MCF 10A (cell line): ENCODE data around the gene TMA16. TPM values are rescaled to one million over a fixed set of nuclear protein-coding genes. Genes with fewer than 3 reads are reported as not detected.

Source experiments
- BruUV-seq: library from RNA; stranded (reverse); fragments of 400-500 nt; replicated peaks from 2 replicates; lab custom pipeline; 2021; lab: Mats Ljungman, UMichigan
- CTCF ChIA-PET: fragments of 300-600 bp; sonication (Branson Sonifier 250); formaldehyde crosslinking; extraction: SDS; loops from one replicate; lab custom pipeline; 2021; ENCODE audit warnings: antibody characterized with exemption, inconsistent platforms; lab: Yijun Ruan, JAX
- POLR2A ChIA-PET: fragments of 300-600, 350-650 bp; sonication (Branson Sonifier 250); formaldehyde crosslinking; extraction: SDS; loops from one replicate; lab custom pipeline; 2020; ENCODE audit warnings: antibody characterized with exemption, inconsistent platforms; lab: Yijun Ruan, JAX
- DNase-seq: peaks from one replicate; pipeline ENCODE4 v3.0.0-alpha.2; 2018; ENCODE audit not compliant: unreplicated experiment
- H3K27ac Mint-ChIP-seq: one replicate; pipeline ENCODE4 v1.8.0; 2022; ENCODE audit warnings: mild to moderate bottlenecking, low read depth, mixed read lengths; ENCODE audit not compliant: unreplicated experiment
- H3K27me3 Mint-ChIP-seq: one replicate; pipeline ENCODE4 v1.8.0; 2022; ENCODE audit warnings: mixed read lengths; ENCODE audit not compliant: insufficient read depth, unreplicated experiment
- H3K36me3 Mint-ChIP-seq: one replicate; pipeline ENCODE4 v1.8.0; 2022; ENCODE audit warnings: mild to moderate bottlenecking, moderate library complexity, mixed read lengths; ENCODE audit not compliant: insufficient read depth, unreplicated experiment
- H3K4me1 Mint-ChIP-seq: one replicate; pipeline ENCODE4 v1.8.0; 2022; ENCODE audit warnings: mixed read lengths; ENCODE audit not compliant: insufficient read depth, unreplicated experiment
- H3K4me3 Mint-ChIP-seq: one replicate; pipeline ENCODE4 v1.8.0; 2022; ENCODE audit warnings: mild to moderate bottlenecking, moderate library complexity, mixed read lengths; ENCODE audit not compliant: unreplicated experiment
- H3K9me3 Mint-ChIP-seq: one replicate; pipeline ENCODE4 v1.8.0; 2022; ENCODE audit warnings: mixed read lengths; ENCODE audit not compliant: unreplicated experiment
- intact Hi-C: fragments of 100-400 bp; cut with micrococcal nuclease; formaldehyde crosslinking; loops from 2 replicates; pipeline ENCODE4 v1.14.1; 2022
- total RNA-seq: library from RNA; stranded (reverse); gene quantifications from 2 replicates; pipeline ENCODE4 v1.2.3, GENCODE V29; 2022
- TF ChIP-seq, protein P1 (sequence below): fragments of 200-600 bp; IDR thresholded peaks from one replicate; pipeline ENCODE4 v1.8.0; 2022; ENCODE audit warnings: antibody characterized with exemption, mild to moderate bottlenecking; ENCODE audit not compliant: unreplicated experiment

TMA16 gene
- total RNA-seq, 1 experiment from 2014 or later, result 53.9 TPM

GRCh38 chr4:163527172-163527571, 32.7 kb downstream of the TMA16 start:
- H3K27me3 Mint-ChIP-seq, result no peaks in the 10 kb centered on the region
- H3K9me3 Mint-ChIP-seq, result no peaks in the 10 kb centered on the region
- H3K27ac Mint-ChIP-seq, result no peak overlapping the region
- ChIA-PET CTCF (no interaction called here), POLR2A (interaction anchor here (0.6 to 1.5 kb wide), 2 partner anchors 12 to 183 kb away, joined by 3 read pairs; no protein-coding TSS in a partner anchor)
- BruUV-seq, result no TSS peak
- intact Hi-C loops, result no loop called here
- peaks cover 72% of the 10 kb centered on the region for H3K36me3 Mint-ChIP-seq
- no peak for DNase-seq
- TF ChIP-seq, protein P1, sequence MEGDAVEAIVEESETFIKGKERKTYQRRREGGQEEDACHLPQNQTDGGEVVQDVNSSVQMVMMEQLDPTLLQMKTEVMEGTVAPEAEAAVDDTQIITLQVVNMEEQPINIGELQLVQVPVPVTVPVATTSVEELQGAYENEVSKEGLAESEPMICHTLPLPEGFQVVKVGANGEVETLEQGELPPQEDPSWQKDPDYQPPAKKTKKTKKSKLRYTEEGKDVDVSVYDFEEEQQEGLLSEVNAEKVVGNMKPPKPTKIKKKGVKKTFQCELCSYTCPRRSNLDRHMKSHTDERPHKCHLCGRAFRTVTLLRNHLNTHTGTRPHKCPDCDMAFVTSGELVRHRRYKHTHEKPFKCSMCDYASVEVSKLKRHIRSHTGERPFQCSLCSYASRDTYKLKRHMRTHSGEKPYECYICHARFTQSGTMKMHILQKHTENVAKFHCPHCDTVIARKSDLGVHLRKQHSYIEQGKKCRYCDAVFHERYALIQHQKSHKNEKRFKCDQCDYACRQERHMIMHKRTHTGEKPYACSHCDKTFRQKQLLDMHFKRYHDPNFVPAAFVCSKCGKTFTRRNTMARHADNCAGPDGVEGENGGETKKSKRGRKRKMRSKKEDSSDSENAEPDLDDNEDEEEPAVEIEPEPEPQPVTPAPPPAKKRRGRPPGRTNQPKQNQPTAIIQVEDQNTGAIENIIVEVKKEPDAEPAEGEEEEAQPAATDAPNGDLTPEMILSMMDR, result no peak
- no peak overlapping the region for H3K4me3 Mint-ChIP-seq
- peaks cover 12% of the 10 kb centered on the region for H3K4me1 Mint-ChIP-seq

- Mint-ChIP-seq H3K9me3 (no peaks in the 10 kb centered on the region), H3K27me3 (no peaks in the 10 kb centered on the region), H3K4me1 (peaks cover 11% of the 10 kb centered on the region), H3K27ac (no peak overlapping the region), H3K36me3 (peaks cover 57% of the 10 kb centered on the region), H3K4me3 (no peak overlapping the region)
- POLR2A ChIA-PET, result interaction anchor here (1.5 kb wide), 1 partner anchor 10 kb away, joined by 3 read pairs; no protein-coding TSS in a partner anchor
- intact Hi-C loops, result no loop called here
- CTCF ChIA-PET, result interaction anchor here (1.6 kb wide), 1 partner anchor 12 kb away, joined by 3 read pairs; no protein-coding TSS in a partner anchor
- TF ChIP-seq, protein P1, result no peak
- no TSS peak for BruUV-seq
- no peak for DNase-seq
Observed at GRCh38 chr4:163528653-163529052, 34.2 kb downstream of the TMA16 start.

DNA sequence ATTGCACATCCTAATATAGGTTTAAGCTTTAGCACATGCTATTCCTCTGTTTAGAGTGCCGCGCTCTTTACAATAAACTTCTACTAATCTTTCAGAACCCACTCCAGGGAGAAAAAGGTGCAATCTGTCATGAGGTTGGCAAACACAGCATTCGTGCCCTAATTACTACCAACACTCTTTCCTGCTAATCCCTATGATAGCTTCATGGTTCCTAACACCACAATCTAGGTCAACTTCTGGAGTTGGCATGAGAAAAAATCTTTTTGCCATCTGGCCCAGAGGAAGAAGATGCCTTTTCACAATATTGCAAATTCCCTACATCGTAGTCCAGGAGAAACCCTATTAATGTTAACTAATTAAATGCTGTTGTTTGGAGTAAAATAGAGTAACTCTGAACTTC, 39.6 kb downstream of the TMA16 start:
- Mint-ChIP-seq H3K36me3 (peaks cover 32% of the 10 kb centered on the region), H3K9me3 (no peaks in the 10 kb centered on the region), H3K4me1 (no peaks in the 10 kb centered on the region), H3K4me3 (no peak overlapping the region), H3K27me3 (no peaks in the 10 kb centered on the region), H3K27ac (no peak overlapping the region)
- intact Hi-C loops, result no loop called here
- ChIA-PET CTCF (interaction anchor here (0.6 kb wide), 1 partner anchor 27 kb away, joined by 5 read pairs; no protein-coding TSS in a partner anchor), POLR2A (no interaction called here)
- no TSS peak for BruUV-seq
- no peak for DNase-seq
- TF ChIP-seq, protein P1, result no peak

DNA sequence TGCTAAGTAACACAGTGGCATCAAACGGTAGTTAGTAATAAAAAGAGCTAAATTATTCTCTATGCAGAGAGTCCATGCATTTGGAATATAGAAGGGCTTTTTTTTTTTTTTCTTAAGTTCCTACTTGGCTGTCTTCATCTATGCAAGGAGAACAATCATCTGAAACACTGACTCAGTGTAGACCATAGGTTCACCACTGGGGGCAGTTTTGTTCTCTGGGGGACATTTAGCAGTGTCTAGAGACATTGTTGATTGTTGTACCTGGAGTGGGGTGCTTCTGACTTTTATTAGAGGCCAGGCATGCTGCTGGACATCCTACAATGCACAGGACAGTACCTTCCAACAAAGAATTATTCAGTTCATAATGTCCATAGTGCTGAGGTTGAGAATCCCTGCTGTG, 41.2 kb downstream of the TMA16 start:
- Mint-ChIP-seq H3K9me3 (no peaks in the 10 kb centered on the region), H3K27me3 (no peaks in the 10 kb centered on the region), H3K4me3 (no peak overlapping the region), H3K36me3 (peaks cover 16% of the 10 kb centered on the region), H3K27ac (no peak overlapping the region), H3K4me1 (peaks cover 5% of the 10 kb centered on the region)
- TF ChIP-seq, protein P1, result no peak
- ChIA-PET CTCF (interaction anchor here (0.6 to 2.3 kb wide), 4 partner anchors 10 to 1233 kb away, joined by 3 to 12 read pairs (median 4); no protein-coding TSS in a partner anchor), POLR2A (interaction anchor here (0.6 to 1.1 kb wide), 2 partner anchors 11 to 218 kb away, joined by 3 to 4 read pairs; no protein-coding TSS in a partner anchor)
- no TSS peak for BruUV-seq
- DNase-seq, result no peak
- intact Hi-C loops, result no loop called here
